ENCODE measurements around the gene PPP3CB.

PPP3CB gene

GRCh38 chr10:73478636-73479035, 17.2 kb downstream of the PPP3CB start:
- no peak for DNase-seq

- no peak for DNase-seq
Observed at GRCh38 chr10:73471226-73471625, 24.6 kb downstream of the PPP3CB start.

GRCh38 chr10:73469579-73469978, 26.2 kb downstream of the PPP3CB start:
- DNase-seq, result no peak

- no peak for DNase-seq
Observed at GRCh38 chr10:73467206-73467605, 28.6 kb downstream of the PPP3CB start.

GRCh38 chr10:73465978-73466726, 29.7 kb downstream of the PPP3CB start:
- DNase-seq, result no peak

GRCh38 chr10:73460897-73461296, 34.9 kb downstream of the PPP3CB start:
- no peak for DNase-seq

GRCh38 chr10:73459683-73460314, 36.0 kb downstream of the PPP3CB start:
- no peak for DNase-seq

GRCh38 chr10:73456187-73456890, 39.5 kb downstream of the PPP3CB start:
- no peak for DNase-seq

GRCh38 chr10:73449113-73449512, 46.7 kb downstream of the PPP3CB start:
- DNase-seq, result no peak

- no peak for DNase-seq
Observed at GRCh38 chr10:73448384-73448783, 47.4 kb downstream of the PPP3CB start.

- no peak for DNase-seq
Observed at GRCh38 chr10:73446926-73447325, 48.9 kb downstream of the PPP3CB start.

- no peak for DNase-seq
Observed at GRCh38 chr10:73444457-73444856, 51.4 kb downstream of the PPP3CB start.

GRCh38 chr10:73439605-73440312, 56.1 kb downstream of the PPP3CB start:
- no peak for DNase-seq

GRCh38 chr10:73439055-73439454, 56.8 kb downstream of the PPP3CB start:
- DNase-seq, result no peak

- DNase-seq, result no peak
Observed at GRCh38 chr10:73433538-73433867, 62.3 kb downstream of the PPP3CB start, which contains the start of gene MSS51. TSS of gene MSS51 (minus strand) at chr10:73433561. CDS start at chr10:73428284, 5,277 bp downstream.

GRCh38 chr10:73432646-73433537, 62.9 kb downstream of the PPP3CB start:
- no peak for DNase-seq

- DNase-seq, result no peak
Observed at GRCh38 chr10:73426318-73426717, 69.5 kb downstream of the PPP3CB start.

GRCh38 chr10:73424478-73424877, 71.3 kb downstream of the PPP3CB start:
- no peak for DNase-seq

GRCh38 chr10:73423309-73423708, 72.5 kb downstream of the PPP3CB start:
- DNase-seq, result no peak

- no peak for DNase-seq
Observed at GRCh38 chr10:73416571-73416970, 79.3 kb downstream of the PPP3CB start.

- no peak for DNase-seq
Observed at GRCh38 chr10:73414230-73414945, 81.4 kb downstream of the PPP3CB start.
